Non-pigmented ciliary epithelial cell (primary cell): ENCODE results near the gene ADGB.

Source experiments
- DNase-seq: peaks from one replicate; pipeline ENCODE4 v3.0.0-alpha.2; 2010; ENCODE audit warnings: low read depth

The ADGB gene

DNA sequence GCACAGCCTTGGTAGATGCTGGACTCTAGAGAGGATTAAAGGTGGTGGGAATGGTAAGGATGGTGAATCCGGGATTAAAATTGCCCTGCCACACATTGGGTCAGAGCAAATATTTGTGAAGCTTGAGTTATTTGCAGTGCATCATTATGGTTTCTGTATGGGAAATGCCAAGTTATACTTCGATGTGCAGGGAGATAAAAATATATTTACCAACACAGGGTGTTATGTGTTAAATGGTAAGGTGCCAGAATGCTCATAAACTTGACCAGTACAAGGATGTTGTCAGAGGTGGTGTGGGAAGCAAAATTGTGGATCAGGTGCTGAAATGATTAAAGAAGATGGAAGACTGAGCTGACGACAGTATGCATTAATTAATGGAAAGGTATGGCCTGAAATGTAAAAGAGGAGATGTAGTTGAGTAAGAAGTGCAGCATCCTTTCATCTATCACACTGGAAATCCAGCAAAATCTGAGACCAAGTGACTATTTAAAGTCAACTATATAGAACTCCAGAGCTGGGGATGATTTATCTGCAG, 262.3 kb downstream of the ADGB start:
- DNase-seq = no peak

DNA sequence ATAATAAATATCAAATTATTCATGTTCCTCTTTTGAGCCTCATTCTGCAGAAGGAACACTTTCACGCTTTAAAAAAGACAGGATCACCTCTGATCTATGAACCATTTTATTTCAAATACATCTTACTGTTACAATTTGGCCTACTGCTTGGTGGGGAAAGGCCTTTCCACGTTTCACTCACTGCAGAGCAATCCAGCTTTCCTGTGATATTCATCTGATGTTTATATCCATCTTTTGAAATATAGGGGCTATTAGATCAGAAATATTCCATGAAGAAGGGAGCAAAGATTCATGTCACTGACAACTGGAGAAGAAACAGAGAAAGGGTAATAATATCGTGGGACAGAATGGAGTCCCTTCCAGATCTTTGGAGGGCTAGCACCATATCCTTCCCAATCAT, 262.9 kb downstream of the ADGB start:
- no peak for DNase-seq

DNA sequence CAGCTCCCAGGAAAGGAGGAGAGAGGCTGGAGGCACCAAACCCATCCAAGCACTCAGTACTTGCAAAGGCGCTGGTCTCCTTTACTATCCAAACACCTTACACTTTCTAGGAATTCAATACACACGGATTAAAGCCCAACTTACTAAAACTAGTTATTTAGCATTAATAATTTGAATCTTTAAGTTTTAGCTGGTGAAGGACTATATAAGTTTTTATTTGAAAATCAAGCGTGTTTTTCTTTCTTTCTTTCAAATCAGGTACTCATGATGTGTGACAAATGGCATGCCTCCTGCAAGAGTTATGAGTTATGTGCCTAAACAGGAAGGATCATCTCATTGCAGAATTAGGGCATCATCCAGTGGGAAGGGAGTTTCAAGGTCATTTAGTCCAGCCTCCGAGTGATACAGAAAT, 263.7 kb downstream of the ADGB start:
- no peak for DNase-seq

DNA sequence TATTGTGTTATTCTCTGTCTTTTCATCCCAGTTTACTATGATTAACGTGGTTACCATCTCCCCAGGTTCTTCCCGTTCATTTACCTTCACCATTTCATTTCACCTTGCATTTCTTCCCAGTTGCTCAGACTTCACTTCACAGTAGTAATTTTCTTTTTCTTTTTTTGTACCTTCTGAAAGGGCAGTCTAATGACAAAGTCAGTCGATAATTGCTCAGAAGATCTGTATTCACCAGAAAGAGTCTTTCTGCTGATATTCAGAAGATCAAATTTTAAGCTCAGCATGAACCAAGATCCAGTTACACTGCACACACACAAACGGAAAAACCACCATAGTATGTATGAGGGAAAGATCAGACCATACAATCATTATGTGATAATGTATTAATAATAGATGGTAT, 265.5 kb downstream of the ADGB start:
- no peak for DNase-seq

DNA sequence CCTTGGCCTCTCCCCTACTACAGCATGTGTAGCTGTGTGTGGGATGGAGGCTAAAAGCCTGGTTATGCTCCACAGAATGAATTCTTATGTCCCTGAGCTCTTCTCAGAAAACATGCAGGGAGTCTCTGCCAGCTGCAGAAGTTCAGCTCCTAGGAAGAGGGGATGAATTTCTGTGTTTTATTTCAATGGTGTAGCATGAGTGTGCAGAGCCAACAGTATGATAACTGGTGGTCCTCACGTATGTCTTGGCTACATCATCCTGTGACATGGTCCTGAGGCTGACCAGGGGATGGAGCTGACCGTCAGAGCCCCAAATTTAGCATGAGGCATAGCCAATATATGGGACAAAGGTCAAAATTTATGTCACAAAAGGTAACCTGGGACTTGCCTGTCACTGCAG, 266.1 kb downstream of the ADGB start:
- DNase-seq = no peak
